GM13976 (cell line): ENCODE data around the gene AP3B1.
"Not testable (repeated sequence)": the region's sequence is repeated elsewhere in the genome, so short reads cannot be mapped to it uniquely, and the experiment has no call there.

Experiments used
- DNase-seq: peaks from one replicate; pipeline ENCODE4 v3.0.0; 2012; ENCODE audit warnings: low spot score
- CTCF ChIP-seq: IDR thresholded peaks from 2 replicates; pipeline ENCODE4 v1.5.1; 2012; ENCODE audit warnings: borderline replicate concordance, mild to moderate bottlenecking; ENCODE audit not compliant: insufficient read depth; ENCODE audit errors: extremely low read depth, missing control alignments, control extremely low read depth
- in situ Hi-C: fragments of 300-500 bp; cut with MboI; formaldehyde crosslinking; loops from one replicate; pipeline ENCODE4 v1.12.0; 2022; ENCODE audit warnings: low sequenced_read_pairs, mixed read lengths, inconsistent platforms; ENCODE audit not compliant: unreplicated experiment

The AP3B1 gene

GRCh38 chr5:78078858-78079257 lies 215.6 kb downstream of the AP3B1 start:
- TF ChIP-seq CTCF, result no peak
- in situ Hi-C loops, result no loop called here
- no peak for DNase-seq

GRCh38 chr5:78077369-78078068 lies 217.0 kb downstream of the AP3B1 start:
- no peak for DNase-seq
- in situ Hi-C loops, result no loop called here
- no peak for TF ChIP-seq CTCF

GRCh38 chr5:78076351-78076750 lies 218.1 kb downstream of the AP3B1 start:
- no peak for TF ChIP-seq CTCF
- in situ Hi-C loops, result no loop called here
- no peak for DNase-seq

GRCh38 chr5:78075301-78075700 lies 219.2 kb downstream of the AP3B1 start:
- in situ Hi-C loops, result no loop called here
- DNase-seq, result no peak
- TF ChIP-seq CTCF, result no peak

- DNase-seq, in situ Hi-C loops: not testable (repeated sequence)
These were observed 223.8 kb downstream of the AP3B1 start for GRCh38 chr5:78070691-78071090.

- DNase-seq, in situ Hi-C loops: not testable (repeated sequence)
These were observed 226.9 kb downstream of the AP3B1 start for GRCh38 chr5:78067581-78067980.

GRCh38 chr5:78066722-78067121 lies 227.8 kb downstream of the AP3B1 start:
- DNase-seq, in situ Hi-C loops: not testable (repeated sequence)

GRCh38 chr5:78065663-78066062 lies 228.8 kb downstream of the AP3B1 start:
- no peak for DNase-seq
- in situ Hi-C loops, result no loop called here
- TF ChIP-seq CTCF, result no peak
